Caki2 (cell line): ENCODE data around the gene KCNQ1OT1. TPM values are rescaled to one million over a fixed set of nuclear protein-coding genes. Genes with fewer than 3 reads are reported as not detected.
A peak's percentile ranks its signal among the peaks of the same experiment; 100 is the strongest.

Source experiments
- DNase-seq: peaks from one replicate; pipeline ENCODE4 v3.0.0-alpha.2; 2015; ENCODE audit warnings: low read depth
- in situ Hi-C: cut with HindIII; loops from 2 replicates; pipeline ENCODE4 v1.10.0; 2016; ENCODE audit warnings: low sequenced_read_pairs, low pct_unique_long_range_greater_than_20kb, mixed read lengths
- total RNA-seq: library from RNA; depleted of rRNA; stranded (reverse); fragments of >200 nt; shearing (Covaris generic); gene quantifications from 2 replicates; pipeline ENCODE4 v1.2.3, GENCODE V29; 2014; ENCODE audit warnings: low replicate concordance; rRNA removed

Gene KCNQ1OT1
- total RNA-seq, result under 0.01 TPM in 1 of 2 replicates, not detected in the other

DNA sequence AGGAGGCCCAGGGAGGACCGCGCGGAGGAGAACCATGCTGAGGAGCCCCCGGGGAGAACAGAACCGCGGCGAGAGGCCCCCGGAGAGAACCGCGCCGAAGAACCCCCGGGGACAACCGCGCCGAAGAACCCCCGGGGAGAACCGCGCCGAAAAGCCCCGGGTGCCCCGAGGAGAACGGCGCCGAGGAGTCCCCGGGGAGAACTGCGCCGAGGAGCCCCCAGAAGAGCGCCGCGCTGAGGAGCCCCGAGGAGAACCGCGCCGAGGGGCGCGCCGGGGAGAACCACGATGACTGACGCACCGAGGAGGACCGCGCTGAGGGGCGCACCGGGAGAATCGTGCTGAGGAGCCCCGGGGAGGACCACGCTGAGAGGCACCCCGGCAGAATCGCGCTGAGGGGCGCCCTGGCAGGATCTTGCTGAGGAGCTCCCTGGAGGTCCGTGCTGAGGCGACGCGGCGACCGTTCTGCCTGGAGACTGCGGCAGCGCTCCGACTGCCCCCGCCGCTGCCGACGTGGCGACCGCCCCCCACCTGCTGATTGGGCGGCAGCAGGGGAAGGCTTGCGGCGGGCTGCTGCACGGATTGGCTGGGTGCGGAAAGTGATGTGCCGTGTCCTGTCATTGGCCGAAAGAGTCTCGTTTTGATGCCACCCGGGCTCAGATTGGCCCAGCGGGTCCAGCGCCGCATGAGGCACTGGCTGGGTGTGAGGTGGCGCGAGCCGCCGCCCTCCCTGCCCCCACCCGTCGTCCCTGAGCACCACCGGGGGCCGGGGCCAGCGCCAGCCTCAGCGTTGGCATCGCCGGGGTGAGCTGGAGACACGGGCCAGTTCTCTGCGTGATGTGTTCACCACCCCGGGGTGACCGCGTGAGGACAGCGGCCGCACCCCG is at the start of gene KCNQ1OT1:
Gene KCNQ1OT1, minus strand, starts transcription at position 464 of the 884 bp plus-strand sequence.
- no peak for DNase-seq
- in situ Hi-C loops, result no loop called here

DNA sequence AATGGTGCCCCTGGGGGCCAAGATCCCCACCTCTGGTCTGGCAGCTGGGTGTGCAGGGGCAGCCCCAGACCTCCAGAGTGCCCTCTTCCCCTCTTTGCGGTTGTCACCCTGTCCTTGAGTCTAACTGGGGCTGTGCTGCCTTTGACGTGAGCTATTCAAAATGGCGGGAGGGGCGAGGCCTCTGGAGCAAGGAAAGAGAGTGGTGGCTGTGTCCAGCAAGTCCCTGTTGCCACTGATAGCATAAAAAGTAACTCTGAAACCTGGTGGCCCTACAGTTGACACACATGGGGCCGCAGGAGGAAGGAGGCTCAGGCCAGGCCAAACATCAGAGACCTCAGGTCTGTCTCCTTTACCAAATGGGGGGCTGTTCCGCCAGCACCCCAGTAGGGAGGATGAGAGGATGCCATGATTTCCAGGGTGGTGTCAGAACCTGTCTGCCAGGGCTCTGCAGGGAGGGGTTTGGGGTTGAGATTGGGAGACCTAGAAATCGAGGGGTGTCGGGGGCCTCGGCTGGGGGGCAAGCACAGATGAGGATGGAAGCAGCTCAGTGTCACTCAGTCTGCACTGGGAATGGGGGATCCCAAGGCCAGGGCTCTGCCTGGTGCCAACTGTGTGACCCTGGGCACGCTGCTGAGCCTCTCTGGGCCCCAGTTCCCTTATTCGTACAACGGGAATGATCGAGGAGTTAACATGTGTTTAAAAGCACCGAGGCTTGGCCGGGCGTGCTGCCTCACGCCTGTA is 49.2 kb upstream of the KCNQ1OT1 start:
- in situ Hi-C loops, result no loop called here
- no peak for DNase-seq

DNA sequence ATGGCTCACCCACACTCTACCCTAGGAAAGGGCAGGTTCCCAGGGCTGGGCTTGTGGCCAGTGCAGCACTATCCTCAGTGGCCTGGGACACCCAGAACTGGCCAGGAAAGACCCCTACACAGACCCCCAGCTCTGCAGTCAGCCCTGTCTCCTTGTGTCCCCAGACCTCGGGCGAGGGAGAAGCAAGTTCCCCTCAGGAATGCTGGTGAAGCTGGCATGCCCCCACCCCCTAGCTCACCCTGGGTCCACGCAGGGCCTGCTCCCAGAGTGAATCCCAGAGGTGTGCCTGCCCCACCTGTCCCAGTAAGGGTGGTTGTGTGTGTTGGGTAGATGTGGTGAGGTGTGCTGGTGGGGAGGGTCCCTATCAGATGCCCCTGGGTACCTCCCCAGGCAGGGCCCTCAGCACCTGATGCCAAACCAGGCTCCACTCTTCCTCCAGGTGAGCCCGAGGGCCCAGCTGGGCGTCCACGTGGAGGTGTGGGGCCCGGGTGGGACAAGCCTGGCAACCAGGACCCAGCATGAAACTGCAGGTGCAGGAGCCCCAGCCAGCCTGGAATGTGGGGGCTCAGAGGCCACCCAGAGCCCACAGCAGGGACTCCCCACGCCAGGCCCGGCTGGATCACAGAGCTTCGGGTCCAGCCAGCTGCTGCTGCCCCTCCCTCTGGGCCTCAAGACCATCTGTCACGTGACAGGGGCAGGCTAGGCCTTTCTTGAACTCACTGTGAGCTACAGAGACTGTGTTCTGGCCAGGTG is 48.4 kb upstream of the KCNQ1OT1 start:
- in situ Hi-C loops, result no loop called here

GRCh38 chr11:2747248-2748027 is 47.6 kb upstream of the KCNQ1OT1 start:
- in situ Hi-C loops, result no loop called here

More for the DNA sequence above, 48.4 kb upstream of the KCNQ1OT1 start:
- no peak for DNase-seq

DNA sequence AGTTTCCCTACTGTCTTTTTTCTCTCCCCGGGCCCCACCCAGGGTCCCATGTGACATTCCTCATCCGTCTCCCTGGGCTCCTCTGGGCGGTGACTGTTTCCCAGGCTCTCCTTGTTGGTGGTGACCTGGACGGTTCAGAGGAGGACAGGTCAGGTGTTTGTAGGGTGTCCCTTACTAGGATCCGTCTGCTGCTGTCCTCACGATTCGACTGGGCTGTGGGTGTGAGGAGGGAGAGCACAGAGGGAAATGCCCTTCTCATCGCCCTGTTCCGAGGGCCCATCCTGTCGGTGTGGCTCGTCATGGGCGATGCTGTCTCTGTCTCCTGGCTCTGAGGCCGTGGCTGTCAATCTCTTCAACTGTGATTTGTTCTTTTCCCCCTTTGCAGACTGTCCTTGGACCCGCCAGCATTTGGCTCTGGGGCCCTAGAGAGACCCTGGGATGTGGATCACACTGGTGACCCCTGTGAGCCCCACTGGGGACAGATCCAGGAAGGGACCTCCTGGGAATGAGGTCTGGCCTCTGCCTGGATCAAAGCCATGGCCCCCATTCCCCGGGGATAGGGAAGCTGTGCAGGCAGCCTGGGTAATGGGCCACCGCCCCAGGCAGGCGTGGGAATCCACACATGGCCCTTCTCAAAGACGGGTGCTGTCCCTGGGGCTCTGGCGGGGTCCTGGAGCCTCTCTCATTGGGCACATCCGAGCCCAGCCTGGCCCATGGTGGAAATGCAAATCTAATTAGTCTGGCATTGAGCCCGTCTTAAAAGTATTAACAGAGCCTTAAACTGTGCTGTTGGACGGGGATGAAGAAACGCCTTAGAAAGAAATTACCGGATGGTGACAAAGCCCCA is 46.8 kb upstream of the KCNQ1OT1 start:
- in situ Hi-C loops, result no loop called here

More at GRCh38 chr11:2747248-2748027, 47.6 kb upstream of the KCNQ1OT1 start:
- DNase-seq, result no peak

DNA sequence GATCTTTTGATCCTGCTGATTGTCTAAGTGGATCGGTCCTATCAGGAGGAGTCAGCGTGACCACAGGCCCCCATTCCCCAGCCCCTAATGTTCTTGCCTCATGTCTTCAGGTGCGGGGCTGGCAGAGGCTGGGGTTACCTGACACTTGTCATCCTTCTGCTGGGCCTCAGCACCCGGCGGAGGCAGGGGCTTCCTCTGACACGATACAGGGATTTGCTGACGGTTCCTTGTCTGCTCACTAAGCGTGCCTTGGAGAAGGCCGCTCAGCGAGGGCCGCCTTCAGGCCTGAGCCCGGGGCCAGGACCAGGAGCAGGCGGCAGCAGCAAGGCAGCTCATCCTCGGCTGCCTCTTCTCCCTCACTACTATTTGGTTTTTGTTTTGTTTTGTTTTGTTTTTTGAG is 45.7 kb upstream of the KCNQ1OT1 start:
- in situ Hi-C loops, result no loop called here

More for the DNA sequence above, 46.8 kb upstream of the KCNQ1OT1 start:
- DNase-seq, result no peak

GRCh38 chr11:2744166-2744565 is 44.4 kb upstream of the KCNQ1OT1 start:
- in situ Hi-C loops, result no loop called here

More for the DNA sequence above, 45.7 kb upstream of the KCNQ1OT1 start:
- DNase-seq, result no peak

GRCh38 chr11:2743427-2744110 is 43.8 kb upstream of the KCNQ1OT1 start:
- DNase-seq, result no peak
- in situ Hi-C loops, result no loop called here

More at GRCh38 chr11:2744166-2744565, 44.4 kb upstream of the KCNQ1OT1 start:
- no peak for DNase-seq

DNA sequence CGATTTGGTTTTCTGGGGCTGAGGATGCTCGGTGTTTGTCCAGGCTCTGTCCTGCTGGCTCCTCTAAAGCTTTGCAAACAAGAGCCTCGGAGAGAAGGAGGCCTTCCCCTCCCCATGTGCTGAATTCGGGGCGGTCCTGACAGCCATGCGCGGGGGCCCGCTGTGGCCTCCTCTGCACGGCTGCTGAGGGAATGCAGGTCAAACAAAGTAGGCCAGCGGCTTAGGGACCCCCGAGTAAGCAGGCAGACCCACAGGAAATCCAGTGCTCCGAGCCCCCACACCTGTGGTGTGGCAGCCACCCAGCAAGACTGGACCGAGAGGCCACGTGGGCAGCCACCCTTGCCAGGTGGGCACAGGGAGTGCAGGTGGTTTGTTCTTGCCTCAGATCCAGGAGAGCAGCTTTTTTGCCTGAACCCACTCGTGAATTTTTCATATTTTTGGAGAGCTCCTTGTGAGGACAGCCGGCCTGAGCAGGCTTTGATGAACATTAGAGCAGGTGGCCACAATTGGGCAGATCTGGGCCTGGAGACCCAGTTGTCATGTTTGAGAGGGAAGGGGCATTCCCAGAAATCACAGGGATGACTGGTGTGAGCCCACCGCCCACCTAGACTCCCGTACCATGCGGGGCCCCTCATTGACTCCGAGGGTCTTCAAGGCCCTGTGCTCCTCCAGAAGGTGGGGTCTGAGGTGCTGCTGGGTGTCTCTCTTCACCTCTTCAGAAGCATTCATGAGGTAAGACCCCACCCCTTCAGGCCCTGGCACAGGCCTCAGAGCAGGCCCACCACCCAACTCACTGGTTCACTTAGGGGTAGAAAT is 43.0 kb upstream of the KCNQ1OT1 start:
- in situ Hi-C loops, result no loop called here
- DNase-seq, result no peak

DNA sequence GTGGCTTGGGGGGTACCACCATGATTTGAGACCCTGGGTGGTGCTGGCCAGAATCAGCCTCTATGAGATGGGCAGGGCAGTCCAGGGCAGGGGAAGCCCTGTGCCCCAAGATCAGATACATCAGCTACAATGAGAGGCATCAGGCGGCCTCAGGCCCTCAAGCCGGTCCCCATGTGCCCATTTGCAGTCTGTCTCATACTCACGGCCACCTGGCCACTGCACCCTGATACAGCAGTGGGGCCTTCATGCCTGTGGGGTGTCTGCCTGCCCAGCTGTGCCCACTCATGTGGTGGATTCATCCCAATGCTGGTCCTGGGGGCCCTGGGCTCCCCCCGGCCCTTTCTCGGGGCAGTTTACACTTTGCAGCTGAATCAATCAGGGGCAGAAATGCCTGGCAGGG is 42.4 kb upstream of the KCNQ1OT1 start:
- in situ Hi-C loops, result no loop called here
- DNase-seq, result no peak

DNA sequence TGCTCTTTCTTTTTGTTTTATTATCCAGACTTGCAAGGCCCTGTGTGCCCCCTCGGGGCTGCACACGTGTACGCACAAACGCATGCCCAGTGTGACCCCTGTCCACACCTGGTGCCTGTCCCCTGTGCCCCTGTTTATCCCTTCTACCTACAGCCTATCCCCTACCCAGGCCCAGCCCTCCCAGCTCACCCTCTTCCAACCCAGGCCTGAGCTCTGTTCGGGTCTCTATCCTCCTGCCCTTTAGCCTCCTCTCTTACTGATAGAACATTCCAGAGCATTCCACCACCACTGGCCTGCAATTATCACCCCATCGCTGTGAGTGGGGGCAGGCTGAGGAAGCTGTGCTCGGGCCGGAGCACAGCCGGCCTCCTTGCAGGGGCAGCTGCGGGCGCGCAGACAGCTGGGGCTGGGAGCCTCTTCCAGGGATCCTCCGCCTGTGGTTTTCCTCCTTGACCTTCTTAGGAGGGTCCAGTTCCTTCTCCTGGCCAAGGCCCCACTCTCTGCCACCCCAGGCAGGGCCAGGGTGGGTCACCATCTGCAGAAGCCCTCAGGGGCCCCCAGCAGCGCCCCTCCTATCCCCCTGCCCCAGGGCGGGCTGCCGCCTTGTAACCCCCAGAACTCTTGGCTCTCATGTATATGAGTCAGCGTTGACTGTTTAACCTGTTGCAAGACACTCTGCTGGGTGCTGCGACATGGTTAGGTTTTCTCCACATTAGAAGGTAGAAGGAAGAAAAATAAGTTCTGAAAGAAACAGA is 41.8 kb upstream of the KCNQ1OT1 start:
- DNase-seq, result peak; percentile 30
- in situ Hi-C loops, result no loop called here

DNA sequence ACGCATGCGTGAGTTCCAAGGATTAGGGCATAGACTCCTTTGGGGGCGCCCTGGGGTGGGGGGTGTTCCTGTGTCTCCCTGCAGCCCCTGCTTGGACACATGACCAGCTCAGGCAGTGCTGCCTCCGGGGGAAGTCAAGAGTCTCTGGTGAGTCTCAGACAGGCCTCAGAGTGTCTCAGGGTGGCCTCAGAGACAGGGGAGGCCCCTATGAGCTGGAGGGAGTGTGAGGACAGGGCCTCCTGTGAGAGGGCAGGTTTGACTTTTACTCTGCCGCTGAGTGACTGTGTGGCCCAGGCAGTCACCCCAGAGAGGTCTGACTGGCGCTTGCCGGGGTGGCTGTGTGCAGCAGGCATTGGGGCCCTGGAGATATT is 41.2 kb upstream of the KCNQ1OT1 start:
- DNase-seq, result no peak
- in situ Hi-C loops, result no loop called here

DNA sequence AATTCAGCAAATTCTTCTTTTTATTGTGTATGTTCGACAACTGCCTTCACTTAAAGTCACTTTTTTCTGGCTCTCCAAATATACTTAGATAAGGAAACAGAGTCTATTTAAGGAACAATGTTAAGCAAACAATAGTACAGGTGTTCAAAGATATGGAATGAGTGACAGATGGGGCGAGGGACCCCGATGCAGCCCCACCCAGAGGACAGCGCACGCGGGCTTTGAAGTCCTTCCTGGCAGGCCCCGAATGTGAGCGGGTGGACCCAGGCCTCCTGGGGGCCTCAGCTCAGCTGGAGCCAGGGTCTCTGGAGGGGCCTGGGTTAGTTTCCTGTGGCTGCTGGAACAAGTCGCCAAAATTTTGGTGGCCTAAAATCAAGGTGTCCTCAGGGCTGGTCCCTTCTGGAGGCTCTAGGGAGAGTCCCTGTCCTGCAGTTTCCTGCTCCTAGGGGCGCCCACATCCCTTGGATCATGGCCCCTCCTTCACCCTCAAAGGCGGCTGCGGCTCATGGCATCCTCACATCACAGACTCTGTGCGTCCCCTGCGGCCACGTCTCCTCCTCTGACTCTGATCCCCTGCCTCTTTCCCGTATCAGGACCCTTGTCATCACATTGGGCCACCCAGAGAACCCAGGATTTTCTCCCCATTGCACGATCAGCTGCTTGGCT is 40.6 kb upstream of the KCNQ1OT1 start:
- in situ Hi-C loops, result no loop called here
- no peak for DNase-seq

- no peak for DNase-seq
- in situ Hi-C loops, result no loop called here
Measured at GRCh38 chr11:2739531-2740274, 39.9 kb upstream of the KCNQ1OT1 start.
